ENCODE results near the gene CCDC182. TPM values are rescaled to one million over a fixed set of nuclear protein-coding genes. Genes with fewer than 3 reads are reported as not detected.

The CCDC182 gene
- total and polyA plus RNA-seq, 2 experiments from 2014 or later, result not detected

- TF ChIP-seq, protein P1, sequence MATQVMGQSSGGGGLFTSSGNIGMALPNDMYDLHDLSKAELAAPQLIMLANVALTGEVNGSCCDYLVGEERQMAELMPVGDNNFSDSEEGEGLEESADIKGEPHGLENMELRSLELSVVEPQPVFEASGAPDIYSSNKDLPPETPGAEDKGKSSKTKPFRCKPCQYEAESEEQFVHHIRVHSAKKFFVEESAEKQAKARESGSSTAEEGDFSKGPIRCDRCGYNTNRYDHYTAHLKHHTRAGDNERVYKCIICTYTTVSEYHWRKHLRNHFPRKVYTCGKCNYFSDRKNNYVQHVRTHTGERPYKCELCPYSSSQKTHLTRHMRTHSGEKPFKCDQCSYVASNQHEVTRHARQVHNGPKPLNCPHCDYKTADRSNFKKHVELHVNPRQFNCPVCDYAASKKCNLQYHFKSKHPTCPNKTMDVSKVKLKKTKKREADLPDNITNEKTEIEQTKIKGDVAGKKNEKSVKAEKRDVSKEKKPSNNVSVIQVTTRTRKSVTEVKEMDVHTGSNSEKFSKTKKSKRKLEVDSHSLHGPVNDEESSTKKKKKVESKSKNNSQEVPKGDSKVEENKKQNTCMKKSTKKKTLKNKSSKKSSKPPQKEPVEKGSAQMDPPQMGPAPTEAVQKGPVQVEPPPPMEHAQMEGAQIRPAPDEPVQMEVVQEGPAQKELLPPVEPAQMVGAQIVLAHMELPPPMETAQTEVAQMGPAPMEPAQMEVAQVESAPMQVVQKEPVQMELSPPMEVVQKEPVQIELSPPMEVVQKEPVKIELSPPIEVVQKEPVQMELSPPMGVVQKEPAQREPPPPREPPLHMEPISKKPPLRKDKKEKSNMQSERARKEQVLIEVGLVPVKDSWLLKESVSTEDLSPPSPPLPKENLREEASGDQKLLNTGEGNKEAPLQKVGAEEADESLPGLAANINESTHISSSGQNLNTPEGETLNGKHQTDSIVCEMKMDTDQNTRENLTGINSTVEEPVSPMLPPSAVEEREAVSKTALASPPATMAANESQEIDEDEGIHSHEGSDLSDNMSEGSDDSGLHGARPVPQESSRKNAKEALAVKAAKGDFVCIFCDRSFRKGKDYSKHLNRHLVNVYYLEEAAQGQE (IDR thresholded peaks at IDR 0.05; ENCODE audit: unreplicated experiment), result no peak
- TF ChIP-seq ETS1 (IDR thresholded peaks at IDR 0.05) (no peak), STAT1 (IDR thresholded peaks at IDR 0.05; ENCODE audit: unreplicated experiment) (no peak), ZNF331 (CRISPR knock-in tag; IDR thresholded peaks at IDR 0.05; ENCODE audit: low read depth) (no peak), ZNF114 (CRISPR knock-in tag; IDR thresholded peaks at IDR 0.05) (no peak), CREB1 (CRISPR knock-in tag; IDR thresholded peaks at IDR 0.05; ENCODE audit: low read depth) (no peak), EZH2 (IDR thresholded peaks at IDR 0.05; ENCODE audit: low read depth, unreplicated experiment) (no peak)
Measured at GRCh38 chr17:57758654-57759053, 13.6 kb upstream of the CCDC182 start (continued).

DNA sequence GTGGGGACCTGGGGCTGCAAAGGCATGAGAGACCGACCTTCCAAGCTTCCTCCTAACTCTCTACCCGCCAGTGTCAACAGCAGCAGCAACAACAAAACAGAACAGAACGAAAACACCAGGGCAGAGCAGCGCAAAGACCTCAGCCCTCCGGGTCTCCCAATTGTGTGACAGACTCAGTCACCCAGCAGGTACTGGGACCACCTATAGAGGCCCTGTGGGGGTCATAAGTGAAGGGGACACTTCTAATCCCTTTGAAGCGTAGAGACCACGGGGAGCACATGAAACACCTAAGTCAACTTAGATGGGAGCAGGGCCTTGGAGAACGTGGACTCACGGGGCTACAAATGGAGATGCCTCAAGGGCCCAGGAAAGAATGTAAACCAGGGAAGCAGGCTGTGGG lies 12.6 kb upstream of the CCDC182 start:
- Mint-ChIP-seq H3K27me3 (ENCODE audit: insufficient read depth, low read depth, poor library complexity) (peaks cover 3% of the 10 kb centered on the region), H3K27ac (no peak overlapping the region), H3K9me3 (no peaks in the 10 kb centered on the region), H3K4me1 (peaks cover 12% of the 10 kb centered on the region), H3K4me3 (no peak overlapping the region), H3K36me3 (ENCODE audit: low read depth) (no peaks in the 10 kb centered on the region)
- DNase-seq (ENCODE audit: low spot score) (no peak), ATAC-seq (no peak)
- H3K4me1 ChIP-seq (ENCODE audit: insufficient read depth), result peaks cover 8% of the 10 kb centered on the region
- peak overlapping the region; percentile 23; the same call in 1 of the 2 replicates for H2AFZ ChIP-seq
- H3F3A ChIP-seq (replicated peaks; ENCODE audit: low read depth), result no peaks in the 10 kb centered on the region
- no peaks in the 10 kb centered on the region for H3K9me2 ChIP-seq (ENCODE audit: insufficient read depth)
- H3K27me3 ChIP-seq (ENCODE audit: insufficient read depth), result no peaks in the 10 kb centered on the region
- H3K4me2 ChIP-seq, result no peak overlapping the region
- H3K36me3 ChIP-seq (ENCODE audit: insufficient read depth), result no peaks in the 10 kb centered on the region
- no peaks in the 10 kb centered on the region for H3K79me2 ChIP-seq (replicated peaks; ENCODE audit: insufficient read depth)
- H3K27ac ChIP-seq (ENCODE audit: low read depth), result no peak overlapping the region
- no peaks in the 10 kb centered on the region for H4K20me1 ChIP-seq (replicated peaks; ENCODE audit: insufficient read depth)
- H3K4me3 ChIP-seq, result no peak overlapping the region
- TF ChIP-seq POLR2AphosphoS5 (IDR thresholded peaks at IDR 0.05; ENCODE audit: low read depth) (no peak), EZH2 (IDR thresholded peaks at IDR 0.05; ENCODE audit: low read depth, unreplicated experiment) (no peak), STAT1 (IDR thresholded peaks at IDR 0.05; ENCODE audit: unreplicated experiment) (no peak), ZNF331 (CRISPR knock-in tag; IDR thresholded peaks at IDR 0.05; ENCODE audit: low read depth) (no peak), CTCF (conservative IDR thresholded peaks at IDR 0.05; ENCODE audit: low read depth in 2 of 2) (no peak)
- TF ChIP-seq, protein P1 (IDR thresholded peaks at IDR 0.05; ENCODE audit: unreplicated experiment), result no peak
